ENCODE data around the gene ARSH.

GRCh38 chrX:3075959-3076358, 69.6 kb downstream of the ARSH start:
- TF ChIP-seq CTCF (IDR thresholded peaks at IDR 0.05): no peak
- TF ChIP-seq POLR2A (IDR thresholded peaks at IDR 0.05): no peak
